ENCODE data around the gene SUGP1. TPM values are rescaled to one million over a fixed set of nuclear protein-coding genes. Genes with fewer than 3 reads are reported as not detected.
A peak's percentile ranks its signal among the peaks of the same experiment; 100 is the strongest.

The SUGP1 gene
- total RNA-seq, 1 experiment from 2014 or later, result 81.3 TPM

GRCh38 chr19:19334989-19335344 is 14.7 kb upstream of the SUGP1 start (continued):
- TF ChIP-seq TEAD4 (CRISPR knock-in tag; IDR thresholded peaks at IDR 0.05) (no peak), USF2 (CRISPR knock-in tag; IDR thresholded peaks at IDR 0.05) (no peak), JUN (CRISPR knock-in tag; IDR thresholded peaks at IDR 0.05) (no peak), FOXP4 (CRISPR knock-in tag; IDR thresholded peaks at IDR 0.05) (no peak), PRDM15 (CRISPR knock-in tag; IDR thresholded peaks at IDR 0.05) (no peak), GRHL2 (CRISPR knock-in tag; IDR thresholded peaks at IDR 0.05; ENCODE audit: insufficient replicate concordance, severe bottlenecking) (no peak), NR3C1 (CRISPR knock-in tag; conservative IDR thresholded peaks at IDR 0.05; ENCODE audit: low read depth) (no peak), SMAD3 (CRISPR knock-in tag; IDR thresholded peaks at IDR 0.05; ENCODE audit: borderline replicate concordance) (no peak), ERG (CRISPR knock-in tag; IDR thresholded peaks at IDR 0.05) (no peak)

GRCh38 chr19:19334063-19334988 is 14.0 kb upstream of the SUGP1 start:
- ChIA-PET CTCF (interaction anchor here (2.9 kb wide), 1 partner anchor 8 kb away, joined by 12 read pairs; no protein-coding TSS in a partner anchor), POLR2A (no interaction called here)
- TF ChIP-seq ZNF138 (CRISPR knock-in tag; conservative IDR thresholded peaks at IDR 0.05), result no peak
- no peak for TF ChIP-seq MLX (CRISPR knock-in tag; IDR thresholded peaks at IDR 0.05)
- no peak for TF ChIP-seq AR (CRISPR knock-in tag; IDR thresholded peaks at IDR 0.05)
- no peak for TF ChIP-seq ERG (CRISPR knock-in tag; IDR thresholded peaks at IDR 0.05)
- no peak for TF ChIP-seq ATF3 (CRISPR knock-in tag; conservative IDR thresholded peaks at IDR 0.05)
- no peak for TF ChIP-seq ATF6 (CRISPR knock-in tag; IDR thresholded peaks at IDR 0.05)
- no peak for TF ChIP-seq CREB1 (CRISPR knock-in tag; IDR thresholded peaks at IDR 0.05)
- TF ChIP-seq TCF7 (CRISPR knock-in tag; IDR thresholded peaks at IDR 0.05; ENCODE audit: low read depth), result no peak
- no peak for TF ChIP-seq OVOL2 (CRISPR knock-in tag; IDR thresholded peaks at IDR 0.05; ENCODE audit: borderline replicate concordance)
- H3K4me1 Mint-ChIP-seq, result no peaks in the 10 kb centered on the region
- no peaks in the 10 kb centered on the region for H3K9me3 Mint-ChIP-seq
- ATAC-seq, result no peak
- peaks cover 30% of the 10 kb centered on the region for H3K36me3 Mint-ChIP-seq
- H3K4me3 Mint-ChIP-seq, result no peak overlapping the region
- DNase-seq (ENCODE audit: low spot score), result no peak
- H3K27ac Mint-ChIP-seq, result peak overlapping the region; percentile 77
- no peaks in the 10 kb centered on the region for H3K27me3 Mint-ChIP-seq (ENCODE audit: low read depth)
